Stimulated activated CD4-positive, alpha-beta T cell treated with anti-CD3 and anti-CD28 coated beads, Interleukin-4, amount 100 ng/mL, for 48 hours (primary cell): ENCODE measurements around the gene MSI2.
"Not testable (repeated sequence)": the region's sequence is repeated elsewhere in the genome, so short reads cannot be mapped to it uniquely, and the experiment has no call there.

Experiments used
- DNase-seq, 2 donors: peaks; one replicate each; pipeline ENCODE4 v3.0.0-alpha.2; 2020; ENCODE audit warnings: low read depth in 2 of 2

Gene MSI2

GRCh38 chr17:57481910-57482391 is 225.6 kb downstream of the MSI2 start:
- DNase-seq = no peak

- no peak for DNase-seq
Measured at GRCh38 chr17:57482657-57483056, 226.3 kb downstream of the MSI2 start.

- no peak for DNase-seq
Measured at GRCh38 chr17:57484081-57484666, 227.9 kb downstream of the MSI2 start.

DNA sequence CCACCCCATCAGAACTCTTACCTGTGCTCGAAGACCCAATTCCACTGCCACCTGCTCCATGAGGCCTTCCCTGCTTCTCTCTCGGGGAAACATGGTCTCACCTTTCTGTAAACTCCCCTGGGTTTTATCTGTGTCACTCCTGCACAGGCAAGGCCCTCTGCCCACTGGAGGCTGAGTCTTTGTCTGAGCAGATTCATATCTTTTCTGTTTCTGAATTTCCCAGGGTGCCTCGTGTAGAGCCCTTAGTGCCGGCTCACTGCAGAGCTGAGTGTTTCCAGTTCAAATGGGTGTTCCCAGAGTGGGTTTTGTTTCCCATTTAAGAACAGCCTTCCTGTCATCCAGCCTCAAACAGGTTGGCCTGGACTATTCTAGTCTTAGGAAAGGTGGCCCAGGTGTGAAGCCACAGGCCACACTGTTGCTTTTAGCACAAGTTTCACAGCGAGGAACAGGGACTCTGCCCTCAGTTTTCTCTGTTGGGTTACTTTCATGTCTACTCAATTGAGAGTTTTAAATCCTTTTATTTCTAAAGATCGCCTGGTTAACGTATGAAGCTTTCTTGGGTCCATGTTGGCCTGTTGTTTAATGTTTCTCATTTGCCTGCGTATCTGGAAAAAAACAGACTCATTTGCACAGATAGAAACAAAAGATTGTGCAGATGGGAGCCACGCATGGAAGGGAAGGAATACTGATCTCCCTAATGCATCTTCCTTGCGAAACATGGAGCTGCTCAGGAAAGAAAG is 228.7 kb downstream of the MSI2 start:
- no peak for DNase-seq

- DNase-seq = no peak
Measured at GRCh38 chr17:57485566-57485865, 229.2 kb downstream of the MSI2 start.

DNA sequence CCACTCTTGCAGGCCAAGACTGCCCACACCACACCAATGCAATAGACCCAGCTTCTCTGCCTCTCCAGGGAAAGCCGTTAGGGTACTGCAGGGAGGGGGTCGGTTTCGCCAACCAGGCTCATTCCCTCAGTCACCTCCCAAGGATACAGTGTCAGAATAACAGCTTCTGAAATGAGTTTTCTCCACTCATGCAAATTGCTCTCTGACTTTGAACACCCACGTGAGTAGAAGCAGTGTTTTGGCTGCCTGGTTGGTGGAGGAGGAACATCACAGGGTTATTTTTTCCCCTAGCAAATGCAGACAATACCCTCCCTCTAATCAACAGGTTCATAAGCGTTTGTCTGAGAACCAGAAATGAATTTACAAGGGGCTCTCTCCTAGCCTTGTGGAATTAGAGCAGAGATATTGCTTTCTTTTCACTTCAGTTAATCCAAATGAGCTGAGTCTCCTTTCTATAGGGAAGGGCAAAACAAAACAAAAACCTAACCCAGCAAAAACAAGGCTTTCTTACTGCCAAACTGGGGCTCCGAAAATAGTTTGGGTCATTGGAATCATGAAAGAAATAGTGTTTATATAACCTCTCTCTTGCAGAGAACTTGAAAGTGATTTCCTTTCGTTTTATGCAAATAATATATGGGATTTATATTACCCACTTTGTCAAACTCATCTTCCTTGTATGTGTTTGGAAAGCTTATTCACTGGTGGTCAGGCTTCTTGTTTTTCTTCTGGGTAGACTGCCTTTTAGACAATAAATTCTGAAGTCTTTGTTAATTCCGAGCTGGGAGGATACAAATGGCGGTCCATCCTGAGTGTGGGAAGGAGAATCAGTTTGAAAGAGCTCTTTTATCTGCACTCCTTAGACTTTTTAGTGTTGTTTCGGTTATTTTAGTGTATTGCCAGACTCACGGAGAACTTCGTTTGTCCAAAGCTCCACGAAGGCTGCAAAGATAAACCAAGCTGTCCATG is 229.9 kb downstream of the MSI2 start:
- DNase-seq = no peak

DNA sequence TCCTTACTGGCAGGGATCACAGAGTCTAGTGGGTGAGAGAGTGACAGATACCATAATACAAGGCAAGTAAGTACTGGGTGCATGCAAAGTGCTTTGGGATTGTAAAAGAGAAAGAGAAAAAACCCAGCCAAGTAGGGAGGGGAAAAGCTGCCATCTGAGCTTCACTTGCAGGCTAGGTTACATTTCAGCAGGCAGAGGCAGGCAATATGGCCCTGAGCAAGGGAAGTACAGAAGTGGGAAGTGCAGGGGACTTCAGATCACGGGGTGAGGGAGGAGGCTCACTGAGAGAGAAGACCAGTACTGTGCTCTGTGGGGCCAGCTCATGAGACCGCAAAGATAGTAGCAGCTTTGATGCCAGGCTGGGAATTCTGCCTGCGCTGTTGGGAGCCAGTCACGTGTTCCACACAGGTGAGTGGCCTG is 230.6 kb downstream of the MSI2 start:
- no peak for DNase-seq

DNA sequence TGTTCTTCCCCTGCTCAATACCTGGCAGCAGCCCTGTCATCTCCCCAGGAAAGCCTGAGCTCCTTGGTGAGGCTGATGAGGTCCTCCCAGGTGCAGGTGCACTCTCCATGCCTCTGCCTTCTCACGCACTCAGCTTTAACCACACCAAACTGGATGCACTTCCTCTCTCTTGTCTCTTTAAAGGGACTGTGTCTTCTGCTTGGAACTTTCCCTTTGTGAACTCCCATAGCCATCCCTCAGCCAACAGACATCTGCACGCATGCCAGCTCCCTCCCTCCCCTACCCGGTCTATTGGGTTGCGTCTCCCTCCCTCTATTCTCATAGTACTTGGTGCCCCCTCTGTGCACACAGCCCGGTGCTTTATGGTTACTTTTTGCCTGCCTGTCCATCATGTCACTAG is 231.2 kb downstream of the MSI2 start:
- no peak for DNase-seq

GRCh38 chr17:57488856-57489255 is 232.5 kb downstream of the MSI2 start:
- DNase-seq = no peak

- DNase-seq = no peak
Measured at GRCh38 chr17:57489321-57489720, 233.0 kb downstream of the MSI2 start.

GRCh38 chr17:57490111-57490845 is 234.0 kb downstream of the MSI2 start:
- DNase-seq = no peak

DNA sequence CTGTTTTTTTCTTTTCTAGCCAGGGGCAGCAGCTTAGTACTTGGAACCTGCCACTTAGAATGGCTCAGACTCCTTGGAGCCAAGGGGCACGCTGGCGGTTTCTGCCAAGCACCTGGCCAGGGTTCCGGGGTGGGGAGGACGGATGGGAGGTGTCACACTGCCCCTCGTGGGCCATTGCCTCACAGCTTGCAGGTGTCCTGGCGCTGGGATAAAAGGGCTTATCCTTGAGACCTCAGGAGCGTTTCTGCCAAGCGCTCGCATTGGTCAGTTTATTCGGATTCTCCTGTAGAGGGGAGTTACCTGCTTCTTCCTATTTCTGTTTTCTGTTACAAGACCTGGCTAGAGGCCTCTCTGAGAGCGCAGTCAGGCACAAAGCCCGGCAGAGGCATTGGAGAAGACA is 234.6 kb downstream of the MSI2 start:
- DNase-seq = no peak

DNA sequence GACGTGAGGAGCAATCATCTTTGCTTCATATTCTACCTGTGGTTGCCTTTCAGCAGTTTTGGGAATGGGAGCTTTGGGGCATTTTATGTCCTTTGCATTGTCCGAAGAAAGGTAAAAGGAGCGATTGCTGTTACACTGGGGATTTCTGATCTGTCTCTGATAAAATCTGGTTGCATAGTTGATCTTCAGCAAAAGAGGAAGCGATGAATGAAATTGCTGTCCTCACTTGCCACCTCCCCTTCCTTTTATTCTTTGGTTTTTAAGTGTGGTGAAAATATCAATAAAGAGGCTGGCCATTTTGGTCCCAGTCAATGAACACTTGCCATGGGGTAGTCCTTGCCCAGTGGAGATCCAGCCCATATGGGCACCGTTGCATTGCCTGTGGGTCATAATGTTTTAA is 236.8 kb downstream of the MSI2 start:
- no peak for DNase-seq

DNA sequence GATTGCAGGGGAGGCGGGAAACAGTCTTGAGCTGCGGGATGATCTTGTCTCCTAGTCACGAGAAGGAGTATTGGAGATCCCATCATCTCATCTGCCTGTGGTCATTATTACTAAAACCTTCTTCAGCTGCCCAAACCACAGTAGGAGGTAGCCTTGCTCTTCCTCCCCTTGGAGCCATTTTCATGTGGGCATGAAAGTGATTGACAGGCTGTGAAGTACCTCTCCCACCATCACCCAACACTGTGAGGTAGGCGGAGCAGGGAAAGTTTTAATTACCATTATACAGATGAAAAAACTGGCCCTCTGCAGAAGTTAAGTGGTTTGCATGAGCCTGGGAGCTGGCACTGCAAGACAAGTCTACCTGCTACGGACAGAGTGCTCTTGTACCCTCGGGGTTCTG is 237.3 kb downstream of the MSI2 start:
- DNase-seq = no peak

DNA sequence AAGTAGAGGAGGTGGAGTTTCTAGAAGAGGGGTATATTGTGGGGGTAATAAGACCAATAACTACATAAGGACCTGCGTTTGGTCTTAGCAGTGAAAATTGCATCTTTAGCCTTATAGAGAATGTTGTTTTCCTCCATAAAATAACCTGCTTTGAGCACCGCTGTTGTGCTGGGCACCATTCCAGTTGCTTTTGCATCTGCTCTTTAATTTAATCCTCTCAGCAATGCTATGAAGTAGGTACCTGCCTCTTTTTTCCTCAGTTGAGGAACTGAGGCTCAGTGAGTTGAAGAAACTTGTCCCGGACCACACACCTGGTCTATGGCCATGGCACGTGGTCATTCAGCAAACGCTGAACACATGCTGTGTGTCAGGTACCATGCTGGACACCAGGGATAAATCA is 238.1 kb downstream of the MSI2 start:
- DNase-seq = no peak

GRCh38 chr17:57495771-57496170 is 239.4 kb downstream of the MSI2 start:
- DNase-seq = no peak

- no peak for DNase-seq
Measured at GRCh38 chr17:57496382-57496781, 240.1 kb downstream of the MSI2 start.

DNA sequence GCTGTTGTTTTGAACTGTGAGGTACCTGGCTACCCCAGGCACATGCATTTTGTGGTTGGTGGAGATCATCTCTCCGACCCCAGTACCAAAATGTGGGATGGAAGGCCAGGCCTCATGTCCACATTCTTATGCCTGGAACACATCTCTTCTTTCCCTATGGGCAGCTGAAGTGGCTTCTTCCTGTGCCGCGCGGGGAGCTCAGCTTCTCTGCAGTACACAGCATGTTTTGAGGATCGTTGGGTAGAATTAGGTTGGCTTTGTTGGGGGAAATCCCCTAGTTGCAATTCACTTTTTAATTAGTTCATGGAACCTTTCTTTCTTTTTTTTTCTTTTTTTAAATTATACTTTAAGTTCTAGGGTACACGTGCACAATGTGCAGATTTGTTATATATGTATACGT is 242.1 kb downstream of the MSI2 start:
- no peak for DNase-seq

- DNase-seq = not testable (repeated sequence)
Measured at GRCh38 chr17:57499221-57499620, 242.9 kb downstream of the MSI2 start.

DNA sequence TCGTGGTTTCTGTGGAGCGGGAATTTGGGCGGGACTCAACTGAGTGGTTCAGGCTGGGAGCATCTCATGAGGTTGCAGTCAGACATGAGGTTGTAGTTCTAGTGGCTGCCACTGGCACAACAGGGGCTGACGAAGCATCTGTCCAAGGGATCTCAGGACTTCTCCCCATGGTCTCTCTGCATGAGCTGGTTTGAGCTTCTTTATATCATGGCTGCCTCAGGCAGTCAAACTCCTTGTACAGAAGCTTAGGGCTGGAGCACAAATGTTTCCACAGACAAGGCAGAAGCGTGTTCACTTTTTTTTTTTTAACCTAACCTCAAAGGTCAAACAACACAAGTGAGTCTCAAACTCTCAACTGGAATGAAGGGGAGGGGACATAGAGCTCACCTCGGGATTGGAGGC is 243.3 kb downstream of the MSI2 start:
- no peak for DNase-seq

DNA sequence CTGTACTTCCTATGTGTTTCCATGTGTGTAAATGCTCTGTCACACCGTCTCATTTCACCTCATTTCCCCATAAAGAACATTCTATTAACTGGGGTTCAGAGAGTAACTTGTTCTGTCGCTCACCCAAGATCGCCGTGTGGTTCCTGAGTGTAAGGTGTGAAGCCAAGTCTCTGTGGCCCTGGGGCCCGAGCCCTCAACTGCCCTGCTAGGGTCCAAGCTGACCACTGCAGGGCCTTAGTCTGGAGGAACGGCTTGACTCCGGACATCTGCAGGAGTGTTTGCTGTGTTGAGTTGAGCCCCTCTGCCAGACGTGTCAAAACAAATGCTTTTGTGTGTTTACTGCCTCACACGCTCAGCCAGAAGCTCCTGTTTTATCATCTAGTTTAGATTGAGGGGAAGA is 244.7 kb downstream of the MSI2 start:
- DNase-seq = no peak

GRCh38 chr17:57502022-57502421 is 245.7 kb downstream of the MSI2 start:
- no peak for DNase-seq
